H9 (cell line): ENCODE results near the gene TTC39C. TPM values are rescaled to one million over a fixed set of nuclear protein-coding genes. Genes with fewer than 3 reads are reported as not detected.

Source experiments
- DNase-seq: peaks from one replicate; pipeline ENCODE4 v3.0.0-alpha.2; 2017
- H2AFZ ChIP-seq: one replicate; pipeline ENCODE4 v1.6.1; 2013; ENCODE audit warnings: mild to moderate bottlenecking, low read length, control low read depth, moderate library complexity
- H2AK5ac ChIP-seq: 2 replicates; pipeline ENCODE4 v1.6.1; 2013; ENCODE audit warnings: low read length, control low read depth, mixed read lengths; ENCODE audit not compliant: insufficient read length
- H2BK120ac ChIP-seq: one replicate; pipeline ENCODE4 v1.6.1; 2013; ENCODE audit warnings: low read depth, mild to moderate bottlenecking, low read length, control low read depth, inconsistent platforms; ENCODE audit not compliant: poor library complexity, severe bottlenecking
- H2BK12ac ChIP-seq: 2 replicates; pipeline ENCODE4 v1.6.1; 2013; ENCODE audit warnings: low read length, control low read depth, mixed read lengths, low read depth; ENCODE audit not compliant: insufficient read length
- H2BK15ac ChIP-seq: 2 replicates; pipeline ENCODE4 v1.6.1; 2013; ENCODE audit warnings: low read depth, low read length, control low read depth
- H2BK20ac ChIP-seq: one replicate; pipeline ENCODE4 v1.6.1; 2013; ENCODE audit warnings: low read depth, mild to moderate bottlenecking, low read length, control low read depth, inconsistent platforms; ENCODE audit not compliant: poor library complexity, severe bottlenecking
- H2BK5ac ChIP-seq: 2 replicates; pipeline ENCODE4 v1.6.1; 2013; ENCODE audit warnings: low read length, control low read depth, mixed read lengths; ENCODE audit not compliant: insufficient read length
- H3K14ac ChIP-seq: 2 replicates; pipeline ENCODE4 v1.6.1; 2013; ENCODE audit warnings: low read length, control low read depth; ENCODE audit not compliant: insufficient read depth
- H3K18ac ChIP-seq: 2 replicates; pipeline ENCODE4 v1.6.1; 2013; ENCODE audit warnings: low read depth, mild to moderate bottlenecking, mixed read lengths, low read length, control low read depth; ENCODE audit not compliant: insufficient read length
- H3K23ac ChIP-seq: 2 replicates; pipeline ENCODE4 v1.6.1; 2013; ENCODE audit warnings: low read length, control low read depth, mixed read lengths, low read depth; ENCODE audit not compliant: insufficient read length
- H3K23me2 ChIP-seq: 2 replicates; pipeline ENCODE4 v1.6.1; 2013; ENCODE audit warnings: low read depth, mild to moderate bottlenecking, mixed read lengths, low read length, control low read depth; ENCODE audit not compliant: insufficient read length, poor library complexity, severe bottlenecking
- H3K27ac ChIP-seq: 2 replicates; pipeline ENCODE4 v1.5.1; 2013; ENCODE audit warnings: low read length, control low read depth, mixed read lengths, low read depth; ENCODE audit not compliant: insufficient read length
- H3K27me3 ChIP-seq: 2 replicates; pipeline ENCODE4 v1.6.1; 2013; ENCODE audit warnings: low read length, control low read depth, inconsistent platforms; ENCODE audit not compliant: insufficient read depth
- H3K4ac ChIP-seq: 2 replicates; pipeline ENCODE4 v1.6.1; 2013; ENCODE audit warnings: low read depth, mild to moderate bottlenecking, control low read depth, inconsistent platforms, low read length, moderate library complexity
- H3K4me1 ChIP-seq: 2 replicates; pipeline ENCODE4 v1.6.1; 2013; ENCODE audit warnings: low read length, control low read depth, inconsistent platforms; ENCODE audit not compliant: insufficient read depth
- H3K4me2 ChIP-seq: 2 replicates; pipeline ENCODE4 v1.6.1; 2013; ENCODE audit warnings: low read length, control low read depth, mixed read lengths; ENCODE audit not compliant: insufficient read length, insufficient read depth
- H3K56ac ChIP-seq: 2 replicates; pipeline ENCODE4 v1.6.1; 2013; ENCODE audit warnings: low read depth, mild to moderate bottlenecking, mixed read lengths, low read length, control low read depth; ENCODE audit not compliant: insufficient read length
- H3K79me1 ChIP-seq: 2 replicates; pipeline ENCODE4 v1.6.1; 2013; ENCODE audit warnings: low read depth, mild to moderate bottlenecking, moderate library complexity, low read length, control low read depth, inconsistent platforms; ENCODE audit not compliant: insufficient read depth, poor library complexity, severe bottlenecking
- H3K79me2 ChIP-seq: 2 replicates; pipeline ENCODE4 v1.6.1; 2013; ENCODE audit warnings: low read length, control low read depth, inconsistent platforms; ENCODE audit not compliant: insufficient read depth
- H3K9ac ChIP-seq: 2 replicates; pipeline ENCODE4 v1.6.1; 2013; ENCODE audit warnings: low read length, control low read depth, mixed read lengths; ENCODE audit not compliant: insufficient read length; ENCODE audit errors: extremely low read depth
- H3K9me3 ChIP-seq: one replicate; pipeline ENCODE4 v1.6.1; 2013; ENCODE audit warnings: low read depth, low read length, inconsistent platforms; ENCODE audit not compliant: control insufficient read depth
- H3T11ph ChIP-seq: one replicate; pipeline ENCODE4 v1.6.1; 2013; ENCODE audit warnings: mild to moderate bottlenecking, low read length, control low read depth, inconsistent platforms
- H4K20me1 ChIP-seq: one replicate; pipeline ENCODE4 v1.6.1; 2013; ENCODE audit not compliant: control insufficient read depth, insufficient read length, insufficient read depth
- H4K5ac ChIP-seq: 2 replicates; pipeline ENCODE4 v1.6.1; 2013; ENCODE audit warnings: low read depth, mild to moderate bottlenecking, mixed read lengths, low read length, control low read depth; ENCODE audit not compliant: insufficient read length
- H4K8ac ChIP-seq: replicated peaks from 2 replicates; pipeline ENCODE4 v1.6.1; 2013; ENCODE audit warnings: low read length, control low read depth, mixed read lengths, low read depth; ENCODE audit not compliant: insufficient read length
- H4K91ac ChIP-seq: 2 replicates; pipeline ENCODE4 v1.6.1; 2013; ENCODE audit warnings: low read depth, mild to moderate bottlenecking, moderate library complexity, mixed read lengths, low read length, control low read depth; ENCODE audit not compliant: insufficient read length
- H3K27ac Mint-ChIP-seq, 3 experiments: 2 replicates in 2 of 3; 3 replicates in 1 of 3; pipeline ENCODE4 v1.8.0; 2020 to 2021; ENCODE audit warnings: mixed read lengths in 3 of 3, mild to moderate bottlenecking in 1 of 3, moderate library complexity in 1 of 3
- H3K27me3 Mint-ChIP-seq: 2 replicates; pipeline ENCODE4 v1.8.0; 2021; ENCODE audit warnings: low read depth, mild to moderate bottlenecking, moderate library complexity, mixed read lengths
- H3K36me3 Mint-ChIP-seq, 3 experiments: 2 replicates in 2 of 3; 3 replicates in 1 of 3; pipeline ENCODE4 v1.8.0; 2020 to 2021; ENCODE audit warnings: low read depth in 3 of 3, mixed read lengths in 3 of 3; ENCODE audit not compliant: insufficient read depth in 1 of 3
- H3K4me1 Mint-ChIP-seq, 2 experiments: 2 replicates each; pipeline ENCODE4 v1.8.0; 2020; ENCODE audit warnings: mixed read lengths in 2 of 2
- H3K4me3 Mint-ChIP-seq, 2 experiments: 2 replicates in 1 of 2; 3 replicates in 1 of 2; pipeline ENCODE4 v1.8.0; 2020 to 2021; ENCODE audit warnings: mild to moderate bottlenecking in 2 of 2, mixed read lengths in 2 of 2, moderate library complexity in 1 of 2
- H3K9me3 Mint-ChIP-seq, 2 experiments: 2 replicates in 1 of 2; 3 replicates in 1 of 2; pipeline ENCODE4 v1.8.0; 2020; ENCODE audit warnings: mild to moderate bottlenecking in 2 of 2, mixed read lengths in 2 of 2, moderate library complexity in 1 of 2
- CTCF ChIP-seq: fragments of 200-600 bp; sonication (generic); conservative IDR thresholded peaks from 3 replicates; pipeline ENCODE4 v1.8.0; 2021; ENCODE audit warnings: antibody characterized with exemption, mild to moderate bottlenecking
- WGBS: extraction: QIAGEN DNeasy Blood & Tissue Kit; methylation state at CpG from one replicate; pipeline ENCODE4 v1.1.7; 2013; ENCODE audit warnings: missing lambda C conversion rate, low lambda C conversion rate, mixed read lengths; ENCODE audit not compliant: insufficient read length; ENCODE audit errors: extremely low coverage; 5-methylcytosine and 5-hydroxymethylcytosine counted together
- total RNA-seq: library from RNA; stranded (reverse); gene quantifications from 2 replicates; pipeline ENCODE4 v1.2.1, GENCODE V29; 2021

The TTC39C gene
- total RNA-seq, 1 experiment from 2014 or later: 18.0 TPM

GRCh38 chr18:24114924-24115549 lies 100.5 kb downstream of the TTC39C start:
- H3K23me2 ChIP-seq: no peaks in the 10 kb centered on the region
- H3K79me1 ChIP-seq: no peaks in the 10 kb centered on the region
- no peak overlapping the region for H2BK12ac ChIP-seq
- no peaks in the 10 kb centered on the region for H4K20me1 ChIP-seq
- H3K27me3 ChIP-seq: no peaks in the 10 kb centered on the region
- H2BK5ac ChIP-seq: no peak overlapping the region
- H2AFZ ChIP-seq: no peak overlapping the region
- no peaks in the 10 kb centered on the region for H3K9me3 ChIP-seq
- H3K18ac ChIP-seq: no peak overlapping the region
- no peak for DNase-seq
- Mint-ChIP-seq H3K27ac (no peak overlapping the region), H3K27me3 (no peaks in the 10 kb centered on the region), H3K4me1 (peaks cover 7 to 9% of the 10 kb centered on the region in 2 experiments), H3K9me3 (no peaks in the 10 kb centered on the region), H3K4me3 (no peak overlapping the region), H3K36me3 (peaks cover 0 to 6% (median 0%) of the 10 kb centered on the region in 3 experiments; a peak in 2 of 7 replicates)
- no peak overlapping the region for H3K9ac ChIP-seq
- no peak overlapping the region for H2BK20ac ChIP-seq
- H3K4me2 ChIP-seq: no peak overlapping the region
- no peak overlapping the region for H3K23ac ChIP-seq
- no peak overlapping the region for H2BK15ac ChIP-seq
- H3K56ac ChIP-seq: no peak overlapping the region
- no peak overlapping the region for H3K4ac ChIP-seq
- TF ChIP-seq CTCF: no peak
- H3T11ph ChIP-seq: no peak overlapping the region
- H3K4me1 ChIP-seq: no peaks in the 10 kb centered on the region
- H4K5ac ChIP-seq: no peak overlapping the region
- no peak overlapping the region for H4K91ac ChIP-seq
- H3K27ac ChIP-seq: no peak overlapping the region
- no peaks in the 10 kb centered on the region for H3K79me2 ChIP-seq
- no peak overlapping the region for H4K8ac ChIP-seq
- no CpG with 5 or more reads among the region's 4 CpGs for WGBS
- no peak overlapping the region for H2AK5ac ChIP-seq
- H3K14ac ChIP-seq: no peak overlapping the region
- no peak overlapping the region for H2BK120ac ChIP-seq
